Epithelial cell of esophagus (primary cell): ENCODE measurements around the gene ESRP2.

Experiments
- DNase-seq: peaks from one replicate; pipeline ENCODE4 v3.0.0; 2010; ENCODE audit warnings: low read depth
- H3K4me3 ChIP-seq: 2 replicates; pipeline ENCODE4 v1.5.1; 2011; ENCODE audit warnings: mild to moderate bottlenecking, low read length, control low read depth
- TF ChIP-seq, protein P1 (sequence below): IDR thresholded peaks from 2 replicates; pipeline ENCODE4 v1.5.1; 2011; ENCODE audit warnings: low read depth, mild to moderate bottlenecking, low read length, control low read depth, inconsistent platforms; ENCODE audit not compliant: insufficient read depth; ENCODE audit errors: missing control alignments

The ESRP2 gene

GRCh38 chr16:68233085-68233834, 2.7 kb downstream of the ESRP2 start:
- TF ChIP-seq, protein P1, sequence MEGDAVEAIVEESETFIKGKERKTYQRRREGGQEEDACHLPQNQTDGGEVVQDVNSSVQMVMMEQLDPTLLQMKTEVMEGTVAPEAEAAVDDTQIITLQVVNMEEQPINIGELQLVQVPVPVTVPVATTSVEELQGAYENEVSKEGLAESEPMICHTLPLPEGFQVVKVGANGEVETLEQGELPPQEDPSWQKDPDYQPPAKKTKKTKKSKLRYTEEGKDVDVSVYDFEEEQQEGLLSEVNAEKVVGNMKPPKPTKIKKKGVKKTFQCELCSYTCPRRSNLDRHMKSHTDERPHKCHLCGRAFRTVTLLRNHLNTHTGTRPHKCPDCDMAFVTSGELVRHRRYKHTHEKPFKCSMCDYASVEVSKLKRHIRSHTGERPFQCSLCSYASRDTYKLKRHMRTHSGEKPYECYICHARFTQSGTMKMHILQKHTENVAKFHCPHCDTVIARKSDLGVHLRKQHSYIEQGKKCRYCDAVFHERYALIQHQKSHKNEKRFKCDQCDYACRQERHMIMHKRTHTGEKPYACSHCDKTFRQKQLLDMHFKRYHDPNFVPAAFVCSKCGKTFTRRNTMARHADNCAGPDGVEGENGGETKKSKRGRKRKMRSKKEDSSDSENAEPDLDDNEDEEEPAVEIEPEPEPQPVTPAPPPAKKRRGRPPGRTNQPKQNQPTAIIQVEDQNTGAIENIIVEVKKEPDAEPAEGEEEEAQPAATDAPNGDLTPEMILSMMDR: no peak
- H3K4me3 ChIP-seq: peak overlapping the region; percentile 94
- DNase-seq: no peak

DNA sequence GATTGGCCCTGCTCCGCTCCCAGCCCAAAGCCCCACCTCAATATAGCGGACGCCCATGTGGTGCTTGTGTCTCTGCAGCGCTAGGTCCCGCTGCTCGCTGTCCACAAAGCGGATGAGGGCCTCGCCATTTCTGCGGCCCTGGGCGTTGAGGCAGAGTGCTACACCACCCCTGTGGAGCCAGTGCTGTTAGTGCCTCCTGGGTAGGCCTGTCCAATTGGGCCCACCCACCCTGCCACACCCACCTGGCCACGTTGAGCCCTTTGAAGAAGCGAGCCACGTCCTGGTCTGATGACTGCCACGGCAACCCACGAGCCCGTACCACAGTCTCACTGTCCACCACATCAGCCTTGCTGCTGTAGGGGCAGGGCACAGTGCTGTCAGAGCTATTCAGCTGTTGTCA, 3.6 kb downstream of the ESRP2 start:
- no peak overlapping the region for H3K4me3 ChIP-seq
- TF ChIP-seq, protein P1: no peak
- DNase-seq: no peak

DNA sequence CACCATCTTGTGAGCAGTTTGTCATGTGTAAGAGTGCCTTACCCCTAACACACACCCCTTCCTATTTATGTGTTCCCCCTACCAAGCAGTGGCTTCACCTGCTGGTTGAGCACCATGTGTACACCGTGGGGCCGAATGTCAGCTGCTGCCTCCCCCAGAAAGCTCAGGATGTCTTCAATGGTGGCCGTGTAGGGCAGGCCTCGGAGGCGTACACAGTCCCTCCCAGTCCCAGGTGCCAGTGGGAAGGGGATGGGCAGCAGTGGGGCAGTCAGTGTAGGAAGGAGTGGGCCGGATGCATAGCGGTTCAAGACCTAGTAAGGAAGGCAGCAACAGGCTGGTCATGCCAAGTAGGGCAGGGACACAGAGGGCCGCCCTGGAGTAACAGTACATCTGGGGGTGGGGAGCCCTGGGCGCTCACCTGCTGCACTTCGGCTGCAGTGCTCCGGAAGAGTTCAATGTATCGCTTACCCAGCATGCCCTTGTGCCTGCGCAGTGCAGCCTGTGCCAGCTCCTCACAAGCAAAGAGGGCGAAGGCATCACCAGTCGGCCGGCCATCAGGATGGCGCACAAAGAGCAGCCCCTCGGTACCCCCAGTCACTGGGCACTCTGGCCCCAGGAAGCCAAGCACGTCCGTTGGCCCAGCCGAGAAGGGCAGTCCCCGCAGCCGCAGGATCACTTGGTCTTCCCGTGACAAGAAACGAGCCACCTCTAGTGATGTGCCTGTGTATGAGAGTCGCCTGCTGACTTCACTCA, 4.4 kb downstream of the ESRP2 start:
- no peak overlapping the region for H3K4me3 ChIP-seq
- TF ChIP-seq, protein P1: no peak
- no peak for DNase-seq

DNA sequence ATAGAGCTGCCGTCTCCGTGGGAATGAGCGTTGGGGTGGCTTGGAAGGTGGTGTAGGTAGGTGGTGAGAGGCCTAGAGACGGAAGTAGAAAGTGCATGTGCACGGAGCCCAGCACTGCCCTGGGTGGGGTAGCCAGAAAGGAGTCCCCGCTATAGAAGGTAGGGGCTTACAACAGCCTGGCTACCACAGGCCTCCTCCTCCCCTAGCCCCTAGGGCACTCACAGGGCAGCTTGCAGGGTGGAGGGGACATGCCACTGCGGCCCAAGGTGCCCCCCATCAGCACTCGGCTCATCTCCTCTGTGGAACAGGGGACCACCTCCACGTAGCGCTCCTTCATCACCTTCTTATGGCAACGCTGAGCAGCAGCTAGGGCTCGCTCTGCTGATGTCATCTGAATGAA, 5.0 kb downstream of the ESRP2 start:
- DNase-seq: no peak
- TF ChIP-seq, protein P1: no peak
- H3K4me3 ChIP-seq: no peak overlapping the region

DNA sequence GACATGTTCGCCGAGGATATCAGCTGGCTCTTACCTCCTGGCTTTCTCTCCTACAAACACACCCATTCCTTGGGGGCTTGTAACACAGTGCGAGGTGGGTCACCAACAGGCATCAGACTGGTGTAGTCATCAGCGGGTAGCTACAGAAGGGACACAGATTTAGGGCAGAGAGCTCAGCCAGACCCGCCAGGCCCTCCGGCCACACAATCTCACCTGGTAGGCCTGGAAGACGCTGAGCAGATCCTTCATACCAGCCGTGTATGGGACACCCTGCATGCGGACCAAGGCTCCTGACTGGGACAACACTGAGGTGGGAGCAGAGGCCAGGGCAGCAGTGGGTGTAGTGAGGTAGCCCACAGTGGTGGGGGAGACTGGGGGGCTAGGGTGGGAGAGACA, 5.8 kb downstream of the ESRP2 start:
- no peak for DNase-seq

DNA sequence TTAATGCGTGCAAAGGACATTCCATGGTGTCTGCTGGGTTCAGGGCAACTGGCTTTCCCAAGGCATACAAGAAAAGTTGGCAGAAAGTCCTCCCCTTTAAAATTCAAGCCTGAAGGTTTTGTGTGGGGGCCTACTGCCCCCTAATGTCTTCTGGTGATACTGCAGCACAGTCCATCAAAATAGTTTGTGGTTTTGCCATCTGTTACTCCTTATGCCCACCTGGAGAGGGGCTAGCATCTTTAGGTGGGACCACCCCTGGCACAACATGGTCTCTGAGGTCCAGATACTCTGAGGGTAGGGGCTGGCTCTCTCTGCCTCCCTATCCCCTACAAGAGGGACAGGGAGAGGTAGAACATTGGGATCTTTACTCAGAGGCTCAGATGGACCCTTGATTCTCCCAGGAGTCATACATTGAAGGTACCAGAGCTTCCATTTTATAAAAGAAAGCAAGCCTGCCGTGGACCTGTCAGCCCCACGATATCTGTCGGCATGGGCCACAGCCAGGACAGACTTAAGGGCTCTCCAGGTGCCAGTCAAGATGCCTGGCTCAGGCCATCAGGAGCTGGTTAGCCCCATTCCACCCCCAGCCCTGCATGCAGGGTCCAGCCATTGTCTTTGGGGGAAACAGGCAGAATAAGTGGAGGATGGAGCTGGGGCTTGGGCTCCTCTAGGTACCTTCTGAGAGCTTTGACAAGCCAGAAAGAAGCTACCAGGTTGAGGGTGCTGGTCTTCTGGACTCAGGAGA, 6.3 kb downstream of the ESRP2 start:
- no peak overlapping the region for H3K4me3 ChIP-seq
- TF ChIP-seq, protein P1: peak; percentile 87
- DNase-seq: peak; percentile 49

More for the DNA sequence above, 5.8 kb downstream of the ESRP2 start:
- H3K4me3 ChIP-seq: no peak overlapping the region
- TF ChIP-seq, protein P1: no peak
